ENCODE data around the gene DCLK2.

The DCLK2 gene

DNA sequence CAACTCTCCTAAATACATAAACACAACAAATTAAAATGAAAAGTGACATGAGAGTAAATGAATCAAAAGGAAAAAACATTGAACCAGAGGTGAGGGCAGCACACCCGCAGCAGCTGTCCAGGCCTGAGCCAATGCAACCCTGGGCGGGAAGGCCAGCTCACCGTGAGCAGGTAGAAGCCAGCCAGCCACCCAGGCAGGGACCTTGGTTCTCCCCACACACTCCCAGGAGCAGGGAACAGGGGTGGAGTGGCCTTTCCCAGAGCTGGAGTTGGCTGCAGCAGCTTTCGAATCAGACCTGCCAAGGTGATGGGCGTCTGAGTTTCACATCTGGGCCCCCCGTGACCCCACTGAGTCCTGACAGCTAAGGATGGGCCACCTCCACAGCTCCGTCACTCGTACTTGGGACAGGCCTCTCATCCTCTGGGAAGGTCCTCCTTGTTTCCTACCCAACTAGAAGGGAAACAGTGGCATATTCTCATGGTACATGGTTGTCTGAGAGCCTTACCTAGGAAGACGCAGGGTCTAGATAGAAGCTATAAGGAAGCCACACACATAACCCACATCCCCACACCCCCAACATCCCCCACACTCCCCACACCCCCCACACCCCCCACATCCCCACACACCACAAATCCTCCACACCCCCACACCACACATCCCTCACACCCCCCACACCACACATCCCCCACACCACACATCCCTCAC, 172.2 kb downstream of the DCLK2 start:
- no peak for TF ChIP-seq POLR2A (IDR thresholded peaks at IDR 0.05; ENCODE audit: extremely low read depth, insufficient read length)
- no peak for TF ChIP-seq MYC (IDR thresholded peaks at IDR 0.05; ENCODE audit: low read depth, low read length)
- TF ChIP-seq, protein P1, sequence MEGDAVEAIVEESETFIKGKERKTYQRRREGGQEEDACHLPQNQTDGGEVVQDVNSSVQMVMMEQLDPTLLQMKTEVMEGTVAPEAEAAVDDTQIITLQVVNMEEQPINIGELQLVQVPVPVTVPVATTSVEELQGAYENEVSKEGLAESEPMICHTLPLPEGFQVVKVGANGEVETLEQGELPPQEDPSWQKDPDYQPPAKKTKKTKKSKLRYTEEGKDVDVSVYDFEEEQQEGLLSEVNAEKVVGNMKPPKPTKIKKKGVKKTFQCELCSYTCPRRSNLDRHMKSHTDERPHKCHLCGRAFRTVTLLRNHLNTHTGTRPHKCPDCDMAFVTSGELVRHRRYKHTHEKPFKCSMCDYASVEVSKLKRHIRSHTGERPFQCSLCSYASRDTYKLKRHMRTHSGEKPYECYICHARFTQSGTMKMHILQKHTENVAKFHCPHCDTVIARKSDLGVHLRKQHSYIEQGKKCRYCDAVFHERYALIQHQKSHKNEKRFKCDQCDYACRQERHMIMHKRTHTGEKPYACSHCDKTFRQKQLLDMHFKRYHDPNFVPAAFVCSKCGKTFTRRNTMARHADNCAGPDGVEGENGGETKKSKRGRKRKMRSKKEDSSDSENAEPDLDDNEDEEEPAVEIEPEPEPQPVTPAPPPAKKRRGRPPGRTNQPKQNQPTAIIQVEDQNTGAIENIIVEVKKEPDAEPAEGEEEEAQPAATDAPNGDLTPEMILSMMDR (IDR thresholded peaks at IDR 0.05; ENCODE audit: low read depth, low read length), result no peak
- TF ChIP-seq, protein P2, sequence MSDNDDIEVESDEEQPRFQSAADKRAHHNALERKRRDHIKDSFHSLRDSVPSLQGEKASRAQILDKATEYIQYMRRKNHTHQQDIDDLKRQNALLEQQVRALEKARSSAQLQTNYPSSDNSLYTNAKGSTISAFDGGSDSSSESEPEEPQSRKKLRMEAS (IDR thresholded peaks at IDR 0.05; ENCODE audit: low read depth, low read length), result no peak
- no peak overlapping the region for H3K4me3 ChIP-seq (ENCODE audit: low read depth, low read length)
- no peak for DNase-seq (ENCODE audit: low read depth)

DNA sequence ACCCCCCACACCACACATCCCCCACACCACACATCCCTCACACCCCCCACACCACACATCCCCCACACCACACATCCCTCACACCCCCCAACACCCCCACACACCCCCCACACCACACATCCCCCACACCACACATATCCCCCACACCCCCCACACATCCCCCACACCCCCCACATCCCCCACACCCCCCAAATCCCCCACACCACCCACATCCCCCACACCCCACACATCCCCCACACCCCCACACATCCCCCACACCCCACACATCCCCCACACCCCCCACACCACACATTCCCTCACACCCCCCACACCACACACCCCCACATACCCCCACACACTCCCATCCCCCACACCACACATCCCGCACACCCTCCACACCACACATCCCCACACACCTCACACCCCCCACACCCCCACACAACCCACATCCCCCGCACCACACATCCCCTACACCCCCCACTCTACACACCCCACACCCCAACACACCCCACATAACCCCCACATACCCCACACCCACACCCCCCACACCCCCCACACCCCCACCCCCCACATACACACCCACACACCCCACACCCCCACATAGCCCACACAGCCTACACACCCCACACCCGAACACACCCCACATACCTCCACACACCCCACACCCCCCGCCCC, 172.9 kb downstream of the DCLK2 start:
- TF ChIP-seq, protein P2 (IDR thresholded peaks at IDR 0.05; ENCODE audit: low read depth, low read length), result no peak
- TF ChIP-seq, protein P1 (IDR thresholded peaks at IDR 0.05; ENCODE audit: low read depth, low read length), result no peak
- TF ChIP-seq MYC (IDR thresholded peaks at IDR 0.05; ENCODE audit: low read depth, low read length) (no peak), POLR2A (IDR thresholded peaks at IDR 0.05; ENCODE audit: extremely low read depth, insufficient read length) (no peak)
- DNase-seq (ENCODE audit: low read depth), result peak; percentile 8
- H3K4me3 ChIP-seq (ENCODE audit: low read depth, low read length), result no peak overlapping the region

DNA sequence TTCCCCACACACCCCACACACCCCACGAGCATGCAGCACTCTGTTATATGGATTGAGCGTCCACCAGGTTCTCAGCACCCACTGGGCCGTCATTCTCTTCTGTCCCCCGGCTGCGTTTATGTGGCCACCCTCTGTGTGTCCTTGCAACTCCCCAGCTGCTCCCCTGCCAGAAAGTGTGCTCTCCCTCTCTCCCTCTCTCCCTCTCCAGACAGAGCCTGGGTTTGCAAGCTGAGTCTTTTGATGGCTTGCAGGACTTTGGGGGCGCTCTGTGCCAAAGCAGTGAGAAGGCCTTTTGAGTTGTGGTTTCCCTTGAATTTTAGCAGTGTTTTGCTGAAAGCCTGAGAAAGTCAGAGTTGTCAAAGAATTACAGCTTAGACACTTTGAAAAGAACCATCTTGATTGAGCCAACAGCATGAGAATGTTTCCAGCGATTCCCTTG, 173.5 kb downstream of the DCLK2 start:
- DNase-seq (ENCODE audit: low read depth), result no peak
- no peak for TF ChIP-seq POLR2A (IDR thresholded peaks at IDR 0.05; ENCODE audit: extremely low read depth, insufficient read length)
- no peak overlapping the region for H3K4me3 ChIP-seq (ENCODE audit: low read depth, low read length)

DNA sequence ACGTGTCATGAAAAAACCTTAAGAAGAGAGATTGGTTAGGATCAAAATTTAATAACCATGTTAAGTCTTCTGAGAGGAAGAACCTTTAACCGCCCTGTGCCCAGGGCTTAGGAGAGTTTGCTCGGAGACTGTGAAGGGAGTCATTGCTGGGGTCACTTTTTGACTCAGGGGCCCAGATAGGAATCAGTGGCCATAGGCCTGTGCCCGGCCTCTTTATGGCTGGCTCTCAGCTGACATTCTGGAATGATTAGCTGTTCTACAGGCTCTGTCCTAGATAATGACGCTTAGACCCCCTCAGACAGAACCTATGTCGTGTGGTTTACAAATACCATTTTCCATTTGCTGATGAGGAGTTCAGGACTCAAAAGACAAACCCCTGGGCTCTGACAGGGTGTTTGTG, 174.1 kb downstream of the DCLK2 start:
- TF ChIP-seq POLR2A (IDR thresholded peaks at IDR 0.05; ENCODE audit: extremely low read depth, insufficient read length), result no peak
- TF ChIP-seq, protein P2 (IDR thresholded peaks at IDR 0.05; ENCODE audit: low read depth, low read length), result no peak
- TF ChIP-seq, protein P1 (IDR thresholded peaks at IDR 0.05; ENCODE audit: low read depth, low read length), result no peak
- no peak for TF ChIP-seq MYC (IDR thresholded peaks at IDR 0.05; ENCODE audit: low read depth, low read length)
- H3K4me3 ChIP-seq (ENCODE audit: low read depth, low read length), result no peak overlapping the region
- no peak for DNase-seq (ENCODE audit: low read depth)

DNA sequence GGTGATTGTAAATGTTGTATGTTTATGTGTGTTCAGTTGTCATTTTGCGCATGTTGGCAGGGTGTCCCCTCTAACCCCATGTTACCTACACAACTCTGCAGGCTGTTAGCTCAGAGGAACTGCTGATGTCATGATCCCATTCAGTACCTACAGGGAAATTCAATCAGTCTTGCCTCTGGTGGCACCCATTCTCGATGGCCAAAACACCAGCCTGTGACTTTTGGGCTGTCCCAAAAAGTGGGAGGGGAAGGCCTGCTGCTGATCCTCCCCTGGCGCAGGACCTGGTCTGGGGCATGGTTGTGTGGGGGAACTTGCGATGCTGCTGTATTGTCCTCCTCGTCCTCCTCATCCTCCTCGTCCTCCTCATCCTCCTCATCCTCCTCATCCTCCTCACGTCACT, 174.5 kb downstream of the DCLK2 start:
- no peak overlapping the region for H3K4me3 ChIP-seq (ENCODE audit: low read depth, low read length)
- no peak for TF ChIP-seq MYC (IDR thresholded peaks at IDR 0.05; ENCODE audit: low read depth, low read length)
- TF ChIP-seq, protein P1 (IDR thresholded peaks at IDR 0.05; ENCODE audit: low read depth, low read length), result no peak
- TF ChIP-seq, protein P2 (IDR thresholded peaks at IDR 0.05; ENCODE audit: low read depth, low read length), result no peak
- TF ChIP-seq POLR2A (IDR thresholded peaks at IDR 0.05; ENCODE audit: extremely low read depth, insufficient read length), result no peak
- DNase-seq (ENCODE audit: low read depth), result no peak

DNA sequence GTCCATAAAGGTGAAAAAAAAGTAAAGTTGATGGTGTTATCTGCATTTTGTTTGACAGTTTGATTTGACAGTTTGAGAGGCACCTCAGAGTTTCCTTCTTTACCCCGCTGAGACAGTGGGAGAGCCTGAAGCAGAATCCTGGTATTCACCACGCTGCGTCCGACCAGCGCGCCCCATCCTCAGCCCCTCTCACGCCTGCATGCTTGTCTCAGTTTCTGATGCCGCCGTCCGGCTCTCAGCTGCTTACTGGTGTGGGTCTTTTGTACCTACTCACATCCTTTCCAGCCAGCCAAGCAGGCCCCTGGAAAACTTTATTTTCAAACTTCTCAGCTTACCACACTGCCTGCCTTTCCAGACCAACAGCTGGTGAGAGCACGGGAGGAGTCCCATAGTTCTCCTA, 175.2 kb downstream of the DCLK2 start:
- H3K4me3 ChIP-seq (ENCODE audit: low read depth, low read length), result no peak overlapping the region
- no peak for TF ChIP-seq MYC (IDR thresholded peaks at IDR 0.05; ENCODE audit: low read depth, low read length)
- TF ChIP-seq, protein P1 (IDR thresholded peaks at IDR 0.05; ENCODE audit: low read depth, low read length), result no peak
- no peak for TF ChIP-seq POLR2A (IDR thresholded peaks at IDR 0.05; ENCODE audit: extremely low read depth, insufficient read length)
- TF ChIP-seq, protein P2 (IDR thresholded peaks at IDR 0.05; ENCODE audit: low read depth, low read length), result no peak

More for the DNA sequence above, 175.2 kb downstream of the DCLK2 start:
- DNase-seq (ENCODE audit: low read depth), result no peak
